ENCODE measurements around the gene AACS.

DNA sequence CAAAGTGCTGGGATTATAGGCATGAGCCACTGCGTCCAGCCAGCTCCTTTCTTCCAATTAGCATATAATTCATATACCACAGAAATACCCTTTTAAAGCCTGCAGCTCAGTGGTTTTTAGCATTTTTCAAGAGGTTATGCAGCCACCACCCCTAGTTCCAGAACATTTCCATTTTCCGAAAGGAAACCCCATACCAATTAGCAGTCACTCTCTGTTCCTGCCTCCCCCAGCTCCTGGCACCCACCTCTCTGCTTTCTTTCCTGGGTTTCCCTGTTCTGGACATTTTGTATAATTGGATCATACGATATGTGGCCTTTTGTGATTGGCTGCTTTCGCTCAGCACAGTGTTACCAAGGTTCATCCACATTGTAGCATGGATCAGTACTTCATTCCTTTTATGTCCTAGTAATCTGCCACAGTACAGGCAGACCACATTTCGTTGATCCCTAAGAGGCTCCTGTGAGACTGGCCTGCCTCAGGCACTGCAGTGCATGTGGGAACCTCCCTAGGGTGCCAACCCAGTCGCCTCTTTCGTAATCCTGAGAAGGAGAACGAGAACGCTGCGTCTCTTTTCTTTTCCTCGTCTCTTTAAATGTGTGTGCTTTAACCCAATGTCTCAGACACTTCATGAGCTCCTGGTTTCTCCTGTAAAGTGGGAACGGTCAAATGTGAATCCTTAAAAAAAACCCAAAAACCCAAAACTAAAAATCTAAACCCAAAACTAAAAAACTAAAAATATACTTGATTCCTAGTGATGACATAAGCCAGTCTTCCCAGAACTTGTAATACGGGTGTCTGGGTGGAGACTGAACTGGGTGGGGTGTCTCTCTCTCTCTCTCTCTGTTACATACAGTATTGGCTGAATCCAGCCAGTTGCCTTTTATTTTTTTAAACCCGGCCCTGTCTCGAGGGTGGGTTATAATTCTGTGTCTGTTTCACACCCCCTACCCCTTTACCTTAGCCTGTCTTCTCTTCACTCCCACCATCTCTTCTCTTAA is 14.7 kb downstream of the AACS start:
- TF ChIP-seq POLR2A (IDR thresholded peaks at IDR 0.05): no peak
- no peak for TF ChIP-seq POLR2AphosphoS5 (IDR thresholded peaks at IDR 0.05)
- TF ChIP-seq, protein P1, sequence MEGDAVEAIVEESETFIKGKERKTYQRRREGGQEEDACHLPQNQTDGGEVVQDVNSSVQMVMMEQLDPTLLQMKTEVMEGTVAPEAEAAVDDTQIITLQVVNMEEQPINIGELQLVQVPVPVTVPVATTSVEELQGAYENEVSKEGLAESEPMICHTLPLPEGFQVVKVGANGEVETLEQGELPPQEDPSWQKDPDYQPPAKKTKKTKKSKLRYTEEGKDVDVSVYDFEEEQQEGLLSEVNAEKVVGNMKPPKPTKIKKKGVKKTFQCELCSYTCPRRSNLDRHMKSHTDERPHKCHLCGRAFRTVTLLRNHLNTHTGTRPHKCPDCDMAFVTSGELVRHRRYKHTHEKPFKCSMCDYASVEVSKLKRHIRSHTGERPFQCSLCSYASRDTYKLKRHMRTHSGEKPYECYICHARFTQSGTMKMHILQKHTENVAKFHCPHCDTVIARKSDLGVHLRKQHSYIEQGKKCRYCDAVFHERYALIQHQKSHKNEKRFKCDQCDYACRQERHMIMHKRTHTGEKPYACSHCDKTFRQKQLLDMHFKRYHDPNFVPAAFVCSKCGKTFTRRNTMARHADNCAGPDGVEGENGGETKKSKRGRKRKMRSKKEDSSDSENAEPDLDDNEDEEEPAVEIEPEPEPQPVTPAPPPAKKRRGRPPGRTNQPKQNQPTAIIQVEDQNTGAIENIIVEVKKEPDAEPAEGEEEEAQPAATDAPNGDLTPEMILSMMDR (IDR thresholded peaks at IDR 0.05): no peak
- TF ChIP-seq EP300 (IDR thresholded peaks at IDR 0.05): no peak
